ENCODE measurements around the gene NDUFA6.
A peak's percentile ranks its signal among the peaks of the same experiment; 100 is the strongest.
"Not testable (repeated sequence)": the region's sequence is repeated elsewhere in the genome, so short reads cannot be mapped to it uniquely, and the experiment has no call there.

The NDUFA6 gene

GRCh38 chr22:42077486-42078125 lies 13.0 kb downstream of the NDUFA6 start:
- no peak for TF ChIP-seq CTCF (IDR thresholded peaks at IDR 0.05; ENCODE audit: low read length, missing control alignments)
- H3K4me3 ChIP-seq (replicated peaks; ENCODE audit: low read depth, low read length) = no peak overlapping the region
- DNase-seq (ENCODE audit: low read depth) = no peak

GRCh38 chr22:42076764-42077485 lies 13.6 kb downstream of the NDUFA6 start:
- no peak for TF ChIP-seq CTCF (IDR thresholded peaks at IDR 0.05; ENCODE audit: low read length, missing control alignments)
- DNase-seq (ENCODE audit: low read depth) = no peak
- H3K4me3 ChIP-seq (replicated peaks; ENCODE audit: low read depth, low read length) = no peak overlapping the region

DNA sequence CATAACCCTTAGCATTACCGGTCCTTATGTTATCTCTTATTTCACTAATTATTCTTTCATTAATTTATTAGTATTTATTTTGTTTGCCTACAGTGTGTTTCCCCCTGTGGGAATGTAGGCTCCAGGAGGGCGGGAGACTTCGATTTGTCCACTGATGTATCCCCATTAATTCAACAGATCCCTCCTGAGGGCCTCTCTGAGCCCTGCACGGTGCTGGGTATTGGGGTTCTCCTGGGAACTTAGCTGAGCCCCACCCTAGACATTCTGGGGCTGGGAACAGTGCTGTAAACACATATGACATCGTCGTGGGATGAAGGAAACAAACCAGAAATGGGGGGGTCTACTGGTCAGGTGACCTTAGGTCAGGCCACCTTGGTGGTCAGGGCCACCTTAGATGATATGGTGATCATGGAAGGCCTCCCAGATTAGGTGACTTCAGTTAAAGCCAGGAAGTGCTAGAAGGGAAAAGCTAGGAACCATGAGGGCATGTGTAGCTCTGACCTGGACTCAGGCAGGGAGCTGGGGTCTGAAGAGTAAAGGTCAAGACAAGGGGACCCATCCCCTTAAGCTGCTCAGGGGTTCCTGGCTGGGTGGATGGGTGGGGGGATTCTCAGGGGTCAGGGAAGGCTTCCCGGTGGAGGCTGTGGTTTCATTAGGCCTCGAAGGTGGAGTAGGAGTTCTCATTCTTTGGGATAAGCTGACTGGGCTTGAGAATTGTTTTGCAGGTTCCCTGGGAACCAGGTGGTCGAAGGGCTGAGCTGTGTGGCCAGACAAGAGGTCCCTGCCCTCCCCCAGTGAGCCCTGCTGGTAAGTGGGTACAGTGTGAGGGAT lies 15.5 kb downstream of the NDUFA6 start:
- H3K4me3 ChIP-seq (replicated peaks; ENCODE audit: low read depth, low read length) = peak overlapping the region; percentile 60
- DNase-seq (ENCODE audit: low read depth) = no peak
- no peak for TF ChIP-seq CTCF (IDR thresholded peaks at IDR 0.05; ENCODE audit: low read length, missing control alignments)

DNA sequence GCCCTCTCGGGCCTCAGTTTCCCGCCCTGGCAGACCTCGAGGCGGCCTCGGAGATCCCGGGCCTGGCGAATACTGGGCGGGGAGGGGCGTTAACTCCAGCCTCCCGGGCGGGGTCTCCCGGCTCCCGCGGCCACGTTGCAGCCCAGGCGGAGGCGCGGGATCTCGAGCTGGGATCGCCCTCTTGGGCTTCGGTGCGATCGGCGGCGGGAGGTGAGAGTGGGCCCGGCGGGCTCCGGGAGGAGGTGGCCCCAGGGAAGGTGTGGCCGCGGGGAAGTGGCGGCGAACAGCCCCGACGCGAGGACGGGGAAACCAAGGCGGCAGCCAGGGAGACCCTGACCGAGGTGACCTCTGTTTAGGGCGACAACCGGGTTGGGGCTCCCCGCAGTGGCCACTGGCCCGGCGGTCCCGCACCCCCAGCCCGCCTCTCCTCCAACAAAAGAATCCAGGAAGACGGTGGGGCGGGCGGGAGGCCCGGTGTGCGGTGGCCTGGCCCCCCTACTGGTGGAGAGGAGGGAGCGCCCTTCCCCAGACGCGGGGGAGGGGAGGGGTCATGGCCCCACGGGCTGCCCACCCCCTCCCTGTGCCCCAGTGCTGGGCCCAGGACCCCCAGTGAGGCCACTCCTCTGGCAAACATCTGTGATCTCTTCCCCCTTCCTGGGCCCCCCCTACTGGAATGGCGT lies 16.3 kb downstream of the NDUFA6 start, which contains the start of gene PHETA2:
Gene PHETA2, plus strand, starts transcription at position 117 of the 680 bp plus-strand sequence. CDS start 3,046 bp downstream, outside the sequence.
- TF ChIP-seq CTCF (IDR thresholded peaks at IDR 0.05; ENCODE audit: low read length, missing control alignments) = peak; percentile 25
- peak; percentile 37 for DNase-seq (ENCODE audit: low read depth)
- peak within 1 kb of the TSS; percentile 60 for H3K4me3 ChIP-seq (replicated peaks; ENCODE audit: low read depth, low read length)

GRCh38 chr22:42073621-42074041 lies 16.9 kb downstream of the NDUFA6 start:
- no peak for DNase-seq (ENCODE audit: low read depth)
- TF ChIP-seq CTCF (IDR thresholded peaks at IDR 0.05; ENCODE audit: low read length, missing control alignments) = no peak

GRCh38 chr22:42072606-42073330 lies 17.8 kb downstream of the NDUFA6 start:
- TF ChIP-seq CTCF (IDR thresholded peaks at IDR 0.05; ENCODE audit: low read length, missing control alignments) = no peak
- H3K4me3 ChIP-seq (replicated peaks; ENCODE audit: low read depth, low read length) = no peak overlapping the region
- no peak for DNase-seq (ENCODE audit: low read depth)

More at GRCh38 chr22:42073621-42074041, 16.9 kb downstream of the NDUFA6 start:
- peak overlapping the region; percentile 60 for H3K4me3 ChIP-seq (replicated peaks; ENCODE audit: low read depth, low read length)

- H3K4me3 ChIP-seq (replicated peaks; ENCODE audit: low read depth, low read length); DNase-seq (ENCODE audit: low read depth): not testable (repeated sequence)
Observed at GRCh38 chr22:42071508-42071907, 19.1 kb downstream of the NDUFA6 start.

All from fibroblast of pulmonary artery (primary cell).